Heart left ventricle (tissue), 16 donors: ENCODE data around the gene HSPB6. TPM values are rescaled to one million over a fixed set of nuclear protein-coding genes. Genes with fewer than 3 reads are reported as not detected.

Experiments used
- ATAC-seq, 4 donors: fragments of 200-7000 bp; cut with Tn5 transposase; one replicate each; pipeline ENCODE4 v1.9.1; 2020 to 2022; ENCODE audit warnings: moderate library complexity in 4 of 4, mild to moderate bottlenecking in 3 of 4, moderate number of reproducible peaks in 1 of 4
- DNase-seq, 5 donors: peaks; one replicate each; pipeline ENCODE4 v3.0.0-alpha.2; 2020
- H3K27ac ChIP-seq, 12 donors: fragments of 200-600 bp; sonication (generic) in 4 of 12; one replicate each; pipeline versions ENCODE4 v1.5.0 to v1.8.0; 2016 to 2022; ENCODE audit warnings: mild to moderate bottlenecking in 2 of 12
- H3K27me3 ChIP-seq, 9 donors: fragments of 200-600 bp; sonication (generic) in 2 of 9; one replicate each; pipeline versions ENCODE4 v1.5.1 to v1.8.0; 2016 to 2022; ENCODE audit warnings: mild to moderate bottlenecking in 3 of 9
- H3K36me3 ChIP-seq, 9 donors: fragments of 200-600 bp; sonication (generic) in 2 of 9; one replicate each; pipeline versions ENCODE4 v1.5.0 to v1.8.0; 2018 to 2022; ENCODE audit warnings: mild to moderate bottlenecking in 2 of 9
- H3K4me1 ChIP-seq, 12 donors: fragments of 200-600 bp; sonication (generic) in 4 of 12; one replicate each; pipeline versions ENCODE4 v1.5.0 to v1.8.0; 2016 to 2022; ENCODE audit warnings: mild to moderate bottlenecking in 3 of 12
- H3K4me3 ChIP-seq, 12 donors: fragments of 200-600 bp; sonication (generic) in 4 of 12; one replicate each; pipeline versions ENCODE4 v1.5.0 to v1.8.0; 2017 to 2022; ENCODE audit warnings: mild to moderate bottlenecking in 9 of 12, moderate library complexity in 4 of 12
- H3K9me3 ChIP-seq, 12 donors: fragments of 200-600 bp; sonication (generic) in 4 of 12; one replicate each; pipeline versions ENCODE4 v1.5.0 to v1.8.0; 2016 to 2022; ENCODE audit warnings: mild to moderate bottlenecking in 1 of 12
- CTCF ChIP-seq, 12 donors: fragments of 200-600 bp; sonication (generic) in 4 of 12; IDR thresholded peaks; one replicate each; pipeline versions ENCODE4 v1.5.0 to v1.8.0; 2018 to 2022; ENCODE audit warnings: antibody characterized with exemption in 12 of 12, mild to moderate bottlenecking in 5 of 12
- POLR2A ChIP-seq, 2 donors: fragments of 450-650 bp; IDR thresholded peaks; one replicate each; pipeline ENCODE4 v1.6.1; 2017; ENCODE audit warnings: antibody characterized with exemption in 2 of 2, mild to moderate bottlenecking in 2 of 2, moderate library complexity in 2 of 2
- WGBS, 4 donors: extraction: QIAGEN DNeasy Blood & Tissue Kit in 2 of 4; methylation state at CpG; one replicate each; pipeline versions ENCODE4 v1.1.5 to v1.1.7; 2013 to 2018; 5-methylcytosine and 5-hydroxymethylcytosine counted together
- intact Hi-C, 10 donors: fragments of 100-400 bp; cut with DNase I; formaldehyde crosslinking; loops; one replicate each; pipeline versions ENCODE4 v1.11.1 to v1.14.2; 2022
- polyA plus RNA-seq, 2 donors: library from polyadenylated mRNA; stranded (reverse); fragments of 200-250 nt; gene quantifications; one replicate each; pipeline ENCODE4 v1.2.3, GENCODE V29; 2013
- total RNA-seq, 9 donors: library from RNA; depleted of rRNA in 2 of 9; stranded (reverse); fragments of >200 nt in 2 of 9; fragmentation: NEBNext Ultra II Directional in 3 of 9; extraction: Animal tissue kit (Norgen Biotek cat#: 25700) in 3 of 9; gene quantifications; one replicate each; pipeline versions ENCODE4 v1.1.0 to v1.2.4, GENCODE V29; 2016 to 2023
- donor health status: ischemic (EF 13 %, LVEDD 7.1; RV severe dilation, severe dysfunction).
- donor health status: healthy with polysubstance abuse.
- donor health status: DM: no; HTN: yes; CAD: no.
- donor health status: DM: no; HTN: no; CAD: no.
- donor health status: ischemic (EF 25% LVEDD 6.9; RV normal size, moderate dysfunction).
- donor health status: ischemic (EF 25% LVEDD 5.7; RV mildly dilated, moderate dysfunction).
- donor health status: healthy.
- donor health status: DM: yes; HTN: yes; CAD: no.
- donor health status: ischemic (EF 35%, LVEDD 5.7; RV mildly dilated, moderate dysfunction).
- donor health status: nonischemic (EF 11% LVEDD 7.7; RV severe dilation, severe dysfunction).
- donor health status: DM: yes; HTN: yes; CAD: no.
- donor health status: PGD.
- donor health status: ischemic (EF 29% LVEDD 5.4; RV normal size, mild dysfunction).
- donor health status: nonischemic (EF 23%, LVEDD 6.1; RV moderate dilation, normal function).

HSPB6 gene
- total and polyA plus RNA-seq, 11 donors: 156 to 1,012 (median 585) TPM

- 3 to 6% (median 4%) methylated on average over 47 to 52 of the region's 52 CpGs for WGBS, 4 donors
- Histone ChIP-seq H3K9me3 (no peaks in the 10 kb centered on the region), H3K27ac (peak overlapping the region; percentile 31 to 98 (median 92)), H3K36me3 (peaks cover 0 to 17% (median 5%) of the 10 kb centered on the region in 9 donors), H3K4me3 (peak overlapping the region; percentile 66 to 100 (median 88)), H3K27me3 (no peaks in the 10 kb centered on the region), H3K4me1 (peaks cover 3 to 39% (median 22%) of the 10 kb centered on the region in 12 donors)
- ATAC-seq (peak; percentile 44 to 63 (median 46)), DNase-seq (peak; percentile 68 to 88 (median 76))
- no peak for TF ChIP-seq CTCF (IDR thresholded peaks at IDR 0.05)
- TF ChIP-seq POLR2A (IDR thresholded peaks at IDR 0.05): peak in 1 of 2 donors; percentile 15
- intact Hi-C loops: loop anchor here in 9 of 10 donors (1.0 to 10.0 kb wide), 15 partner anchors 13 to 451 kb away; partner anchors contain the start of genes TMEM147 (in 5 of the 9), LRFN3 (in 2 of the 9), PSENEN (in 2 of the 9) and U2AF1L4 (in 2 of the 9)
These were observed 40.6 kb downstream of the HSPB6 start for GRCh38 chr19:35715981-35716800.

GRCh38 chr19:35715355-35715809, 41.4 kb downstream of the HSPB6 start:
- no peak for TF ChIP-seq POLR2A (IDR thresholded peaks at IDR 0.05)
- TF ChIP-seq CTCF (IDR thresholded peaks at IDR 0.05): no peak
- H3K27me3 ChIP-seq: no peaks in the 10 kb centered on the region
- peak overlapping the region in 4 of 12 donors; percentile 84 to 100 (median 95) for H3K4me3 ChIP-seq
- H3K9me3 ChIP-seq: no peaks in the 10 kb centered on the region
- 76 to 86% (median 83%) methylated on average over 5 to 7 of the region's 7 CpGs for WGBS, 4 donors
- ATAC-seq (no peak), DNase-seq (no peak)
- H3K36me3 ChIP-seq: peaks cover 0 to 10% (median 5%) of the 10 kb centered on the region in 9 donors
- H3K27ac ChIP-seq: peak overlapping the region in 4 of 12 donors; percentile 90 to 97 (median 96)
- H3K4me1 ChIP-seq: peaks cover 3 to 35% (median 22%) of the 10 kb centered on the region in 12 donors
- intact Hi-C loops: loop anchor here in 4 of 10 donors (5.0 to 10.0 kb wide), 5 partner anchors 168 to 451 kb away; partner anchors contain the start of genes TMEM147 (in 4 of the 4), LRFN3 (in 2 of the 4), FFAR3 (in 1 of the 4) and USF2 (in 1 of the 4)

- Histone ChIP-seq H3K27me3 (no peaks in the 10 kb centered on the region), H3K4me3 (peak overlapping the region in 1 of 12 donors; percentile 8), H3K27ac (no peak overlapping the region), H3K4me1 (peaks cover 3 to 30% (median 21%) of the 10 kb centered on the region in 12 donors), H3K9me3 (no peaks in the 10 kb centered on the region), H3K36me3 (peaks cover 0 to 4% (median 0%) of the 10 kb centered on the region in 9 donors)
- TF ChIP-seq POLR2A (IDR thresholded peaks at IDR 0.05) (no peak), CTCF (IDR thresholded peaks at IDR 0.05) (no peak)
- WGBS, 4 donors: 80 to 86% (median 82%) methylated on average over 10 to 14 of the region's 14 CpGs
- DNase-seq (no peak), ATAC-seq (no peak)
- intact Hi-C loops: loop anchor here in 4 of 10 donors (5.0 to 10.0 kb wide), 5 partner anchors 167 to 450 kb away; partner anchors contain the start of genes TMEM147 (in 4 of the 4), LRFN3 (in 2 of the 4), FFAR3 (in 1 of the 4) and USF2 (in 1 of the 4)
These were observed 42.1 kb downstream of the HSPB6 start for GRCh38 chr19:35714601-35715354.
